NCI-H1436 (cell line): ENCODE measurements around the gene LIPA.
"Not testable (repeated sequence)": the region's sequence is repeated elsewhere in the genome, so short reads cannot be mapped to it uniquely, and the experiment has no call there.

Experiments used
- DNase-seq: peaks from one replicate; lab custom pipeline; 2025; lab: John Stamatoyannopoulos, UW

The LIPA gene

DNA sequence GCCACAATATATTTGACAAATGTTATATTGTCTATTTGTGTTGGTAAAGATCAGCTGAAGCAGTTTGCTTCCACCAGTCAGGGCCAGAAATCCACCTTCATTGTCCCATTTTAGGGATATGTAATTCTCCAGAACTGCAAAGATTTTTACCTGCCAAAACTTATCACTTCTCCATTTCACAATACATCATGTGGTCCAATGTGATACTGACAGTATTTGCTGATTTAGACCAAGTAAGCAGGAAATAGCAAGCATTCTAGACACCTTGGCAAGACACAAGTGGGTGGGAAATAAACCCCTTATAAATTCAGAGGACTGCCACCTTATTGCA is 18.5 kb upstream of the LIPA start:
- DNase-seq = no peak

DNA sequence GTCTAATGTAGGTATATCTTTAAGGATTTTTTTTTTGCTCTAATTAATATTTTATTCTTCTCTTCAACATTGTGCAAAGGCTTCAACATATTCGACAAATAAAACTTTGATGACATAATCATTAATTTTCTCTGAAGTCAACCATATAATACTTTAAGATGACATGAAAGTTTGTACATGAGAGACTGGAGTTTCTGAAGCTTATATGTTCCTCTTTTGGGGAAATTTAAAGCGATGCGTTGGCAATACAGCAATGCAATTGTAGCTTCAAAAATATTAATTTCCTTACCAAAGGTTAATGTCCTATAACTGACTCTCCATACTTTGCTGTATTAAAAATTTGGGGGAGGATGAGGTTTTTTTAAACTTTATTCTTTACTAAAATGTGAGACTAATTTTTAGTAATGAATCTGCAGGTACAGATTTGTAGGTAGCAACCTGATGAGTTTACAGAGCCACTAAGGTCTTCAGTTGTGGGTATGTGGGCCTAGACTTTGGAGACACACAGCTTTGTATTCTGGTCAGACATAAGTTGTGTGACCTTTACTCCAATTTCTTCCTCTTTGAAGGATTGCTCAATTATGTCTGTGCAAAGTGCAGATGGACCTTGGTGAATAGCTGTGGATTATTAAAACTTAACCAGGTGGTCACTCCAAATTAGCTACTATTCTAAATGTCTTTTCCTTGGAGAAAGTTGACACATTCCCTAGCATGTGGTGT is 18.0 kb upstream of the LIPA start:
- no peak for DNase-seq

GRCh38 chr10:89266721-89267453 is 15.3 kb upstream of the LIPA start:
- DNase-seq = no peak

GRCh38 chr10:89263531-89263930 is 12.0 kb upstream of the LIPA start:
- DNase-seq = no peak

- no peak for DNase-seq
These were observed 11.5 kb upstream of the LIPA start for GRCh38 chr10:89263091-89263490.

GRCh38 chr10:89262086-89263051 is 10.8 kb upstream of the LIPA start:
- no peak for DNase-seq

DNA sequence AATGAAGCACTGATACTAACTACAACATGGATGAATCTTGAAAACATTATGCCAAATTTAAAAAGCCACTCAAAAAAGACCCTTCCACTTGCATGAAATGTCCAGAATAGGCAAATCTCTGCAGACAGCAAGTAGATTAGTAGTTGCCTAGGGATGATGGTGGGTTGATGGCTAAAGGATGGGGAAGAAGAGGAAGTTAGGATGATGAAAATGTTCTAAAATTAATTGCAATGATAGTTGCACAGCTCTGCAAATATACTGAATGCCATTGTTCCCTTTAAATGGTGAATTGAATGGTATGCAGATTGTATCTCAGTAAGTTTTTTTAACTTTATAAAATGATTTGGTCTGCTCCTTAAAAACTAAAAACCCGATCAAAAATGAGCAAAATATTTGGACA is 7.3 kb upstream of the LIPA start:
- DNase-seq = no peak

DNA sequence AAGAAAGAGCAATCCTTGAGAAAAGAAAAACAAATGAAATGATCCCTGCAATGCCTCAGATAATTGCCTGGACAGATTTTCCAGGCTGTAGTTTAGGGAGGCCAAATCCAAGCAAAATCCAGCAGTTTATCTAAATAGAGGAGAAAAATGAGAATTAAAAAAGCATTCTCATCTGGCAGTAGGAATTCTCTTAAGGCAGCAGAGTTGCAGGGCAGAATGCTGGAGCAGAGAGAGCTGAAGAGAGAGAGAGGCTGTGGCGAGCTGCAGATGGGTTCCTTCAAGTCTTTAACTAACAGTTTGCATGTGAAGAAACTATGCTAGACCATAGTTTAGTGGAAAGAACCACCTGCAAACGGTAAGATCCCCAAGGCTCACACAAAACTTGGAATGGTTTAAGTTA is 6.0 kb upstream of the LIPA start:
- DNase-seq = no peak

GRCh38 chr10:89256962-89257361 is 5.4 kb upstream of the LIPA start:
- DNase-seq = no peak

- DNase-seq = no peak
These were observed 4.8 kb upstream of the LIPA start for GRCh38 chr10:89256340-89256739.

GRCh38 chr10:89255793-89256192 is 4.2 kb upstream of the LIPA start:
- DNase-seq = no peak

- not testable (repeated sequence) for DNase-seq
These were observed 3.6 kb upstream of the LIPA start for GRCh38 chr10:89255091-89255579.

DNA sequence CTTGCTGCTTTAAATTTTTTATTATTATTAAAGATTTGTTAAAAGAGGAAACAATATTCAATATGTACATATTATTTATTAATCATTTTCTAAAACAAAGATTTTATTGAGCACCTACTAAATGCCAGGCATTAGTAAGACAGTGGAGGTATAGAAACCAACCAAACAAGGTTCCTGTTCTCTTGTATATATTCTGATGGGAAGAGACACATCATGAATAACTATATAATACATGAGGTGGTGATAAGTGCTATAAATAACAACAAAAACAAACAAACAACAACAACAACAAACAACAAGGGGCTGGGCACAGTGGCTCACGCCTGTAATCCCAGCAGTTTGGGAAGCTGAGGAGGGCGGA is 630 bp upstream of the LIPA start:
- no peak for DNase-seq

DNA sequence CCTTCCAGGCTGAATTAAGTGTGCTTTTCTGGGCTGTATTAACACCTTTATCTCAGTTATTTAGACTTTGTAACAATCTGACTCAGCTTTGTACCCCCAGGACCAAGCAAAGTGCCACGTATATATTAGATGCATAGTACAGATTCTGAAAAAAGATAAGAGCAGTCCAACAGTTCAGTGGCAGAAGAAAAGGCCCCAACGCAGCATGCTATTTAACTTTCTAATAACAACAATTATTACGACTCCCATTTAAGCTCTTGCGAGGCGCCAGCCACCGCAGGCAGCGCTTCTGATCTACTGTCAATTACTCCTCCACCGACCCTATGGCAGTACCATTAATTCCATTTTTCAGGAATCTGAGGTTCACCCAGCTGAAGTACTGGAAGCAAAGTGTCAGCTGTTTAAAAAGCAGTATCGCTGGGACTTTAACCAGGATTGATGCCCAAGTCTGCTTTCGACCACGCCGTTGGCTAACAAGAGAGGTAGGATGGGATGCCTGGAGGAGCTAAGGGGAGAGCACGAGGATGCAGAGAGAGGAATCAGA is 638 bp downstream of the LIPA start:
- no peak for DNase-seq

- DNase-seq = no peak
These were observed 2.6 kb downstream of the LIPA start for GRCh38 chr10:89248990-89249389.

DNA sequence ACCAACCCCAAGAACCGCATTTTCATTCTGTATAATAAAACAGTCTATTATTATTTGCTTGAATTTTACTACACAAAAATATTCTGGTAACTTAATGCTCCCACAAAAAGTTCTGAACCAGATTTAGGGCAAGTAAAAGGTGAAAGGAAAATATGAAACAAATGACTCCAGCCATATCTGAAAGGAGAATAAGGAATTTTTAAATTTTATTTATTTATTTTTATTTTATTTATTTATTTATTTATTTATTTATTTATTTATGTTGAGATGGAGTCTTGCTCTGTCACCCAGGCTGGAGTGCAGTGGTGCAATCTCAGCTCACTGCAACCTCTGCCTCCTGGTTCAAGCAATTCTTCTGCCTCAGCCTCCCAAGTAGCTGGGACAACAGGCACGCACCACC is 4.0 kb downstream of the LIPA start:
- not testable (repeated sequence) for DNase-seq

DNA sequence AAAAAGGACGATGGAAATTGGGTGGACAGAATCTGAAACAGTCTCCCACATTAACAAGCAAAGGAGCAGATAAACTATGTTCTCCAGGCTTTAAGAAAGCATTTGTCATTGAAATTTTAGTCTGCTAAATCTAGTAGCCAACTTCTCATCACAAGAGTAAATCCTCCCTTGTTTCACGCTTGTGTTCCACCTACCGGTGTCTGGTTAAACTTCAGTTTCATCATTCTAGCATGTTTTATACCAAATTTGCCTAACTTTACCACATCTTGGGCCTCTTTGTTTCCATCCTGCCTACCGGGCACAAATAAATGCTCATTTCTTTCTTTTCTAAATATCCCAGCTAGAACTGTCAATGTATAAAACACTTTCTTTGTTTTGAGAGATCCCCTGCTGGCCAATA is 5.8 kb downstream of the LIPA start:
- no peak for DNase-seq

DNA sequence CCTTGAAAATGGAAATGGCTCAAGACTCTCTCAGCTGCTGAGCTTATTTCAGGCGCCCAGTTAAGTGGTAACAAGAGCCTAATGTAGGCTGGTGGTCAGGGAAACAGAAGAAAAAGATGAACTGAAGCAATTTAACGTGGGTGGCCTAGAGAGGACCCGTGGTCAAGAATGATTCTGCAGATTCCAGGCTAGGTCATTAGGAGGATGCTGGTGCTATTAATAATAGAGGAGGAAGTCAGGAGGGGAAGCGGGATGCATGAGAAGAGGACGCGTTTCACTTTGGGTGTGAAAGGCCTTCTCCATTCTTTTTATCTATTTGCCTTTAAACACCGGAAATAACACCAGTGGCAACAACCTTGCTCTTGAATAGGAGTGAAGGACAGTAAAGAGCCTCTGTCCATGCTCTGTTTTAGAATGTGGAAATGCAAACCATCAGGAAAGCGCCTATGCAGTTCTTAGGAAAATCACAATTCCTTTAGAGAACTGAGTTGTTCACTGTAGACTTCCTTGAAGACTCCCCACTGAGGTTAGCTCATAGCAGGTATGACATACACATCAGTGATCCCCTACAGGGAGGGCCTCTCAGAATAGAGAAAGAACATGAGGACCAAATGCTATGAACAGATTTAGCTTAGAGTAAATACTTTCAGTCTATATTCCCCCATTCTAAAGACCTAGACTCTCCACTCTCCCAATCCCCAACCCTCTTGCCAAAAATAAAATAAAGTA is 8.6 kb downstream of the LIPA start:
- no peak for DNase-seq

- DNase-seq = no peak
These were observed 9.3 kb downstream of the LIPA start for GRCh38 chr10:89242345-89242684.

DNA sequence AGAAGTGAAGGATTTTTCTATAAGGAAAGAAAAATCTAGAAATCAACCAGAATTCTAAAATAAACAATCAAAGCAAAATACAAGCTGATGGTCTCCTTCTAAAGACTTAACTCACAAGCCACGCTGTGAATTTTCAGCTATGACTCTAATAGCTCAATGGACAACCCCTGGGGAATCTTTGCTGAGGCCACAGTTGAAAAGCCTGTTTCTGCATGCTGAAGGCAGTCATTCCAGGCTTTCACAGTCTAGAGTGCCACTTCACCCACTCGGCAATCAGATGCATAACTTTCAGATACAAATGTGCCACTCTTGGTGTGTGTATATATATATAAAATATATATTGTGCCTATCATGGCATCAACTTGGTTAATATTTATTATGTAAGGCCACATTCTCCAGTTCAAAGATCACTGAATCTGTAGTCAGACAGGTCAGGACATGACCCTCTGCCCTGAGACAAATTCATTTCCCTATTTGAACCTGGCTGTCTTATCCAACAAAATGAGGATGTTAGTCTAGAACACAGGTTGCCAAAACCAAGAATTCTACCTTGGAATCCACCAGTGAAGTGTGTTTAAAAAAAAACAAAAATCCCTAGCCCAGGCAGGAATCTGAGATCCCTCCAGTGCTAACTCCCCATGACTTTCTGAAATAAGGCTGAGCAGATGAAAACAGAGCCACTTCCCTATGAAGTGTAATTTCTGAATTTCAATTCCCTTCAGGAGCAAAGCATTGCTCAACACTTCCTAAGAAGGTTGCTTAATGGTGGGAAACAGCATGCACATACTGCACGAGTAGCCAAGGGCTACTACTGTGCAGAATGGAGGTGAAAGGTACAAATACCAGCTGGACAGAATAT is 9.9 kb downstream of the LIPA start:
- no peak for DNase-seq

DNA sequence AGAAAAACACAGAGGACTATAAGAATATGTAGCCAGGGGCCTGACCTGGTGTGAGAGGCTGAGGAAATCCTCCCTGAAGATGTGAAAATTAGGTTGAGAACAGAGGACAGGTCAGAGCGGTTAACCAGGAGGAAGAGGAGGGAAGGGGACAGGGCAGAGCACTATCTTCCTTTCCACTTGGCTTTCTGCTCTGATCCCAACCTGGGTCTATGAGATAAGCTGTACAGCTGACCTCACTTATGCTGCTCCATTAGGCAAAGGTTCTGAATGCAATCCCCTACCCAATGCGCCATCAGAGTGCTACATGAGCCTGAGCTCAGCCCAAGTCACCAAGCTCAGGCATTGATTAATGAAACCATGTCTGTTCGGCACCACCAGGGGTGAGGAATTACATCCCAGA is 10.5 kb downstream of the LIPA start:
- DNase-seq = no peak
